ENCODE data around the gene NT5C1A. TPM values are rescaled to one million over a fixed set of nuclear protein-coding genes. Genes with fewer than 3 reads are reported as not detected.

Gene NT5C1A
- total RNA-seq, 1 experiment from 2014 or later, result not detected

GRCh38 chr1:39672551-39672947 lies 642 bp upstream of the NT5C1A start:
- no peak overlapping the region for H3K27ac ChIP-seq (ENCODE audit: low read depth, low read length, poor library complexity, severe bottlenecking)
- no TSS peak for BruUV-seq (replicated peaks)
- POLR2A ChIA-PET (ENCODE audit: low non-redundant PET), result no interaction called here
- no peak overlapping the region for H3K4me3 ChIP-seq (ENCODE audit: low read depth, low read length, poor library complexity, severe bottlenecking)
- peaks cover 45% of the 10 kb centered on the region for H3K27me3 ChIP-seq (replicated peaks; ENCODE audit: insufficient read depth, low read depth, low read length, poor library complexity)
- H3K36me3 ChIP-seq (ENCODE audit: insufficient read depth, low read length, poor library complexity, severe bottlenecking), result no peaks in the 10 kb centered on the region
- CTCF ChIA-PET, result no interaction called here
- no peaks in the 10 kb centered on the region for H3K9me3 ChIP-seq (ENCODE audit: low read depth, low read length, poor library complexity, severe bottlenecking)
- H3K4me1 ChIP-seq (ENCODE audit: insufficient read depth, low read length, poor library complexity, severe bottlenecking), result no peaks in the 10 kb centered on the region
- intact Hi-C loops (cut with micrococcal nuclease; ENCODE audit: unreplicated experiment), result no loop called here
- TF ChIP-seq CTCF (conservative IDR thresholded peaks at IDR 0.05; ENCODE audit: low read depth, low read length) (peak; percentile 27; the same call in 1 of the 2 replicates), EZH2 (IDR thresholded peaks at IDR 0.05; ENCODE audit: borderline replicate concordance, low read depth, low read length, poor library complexity, severe bottlenecking) (no peak)
- DNase-seq (ENCODE audit: low spot score), result no peak

GRCh38 chr1:39671433-39671792 lies 494 bp downstream of the NT5C1A start:
- intact Hi-C loops (cut with micrococcal nuclease; ENCODE audit: unreplicated experiment), result no loop called here
- CTCF ChIA-PET, result interaction anchor here (1.5 to 1.9 kb wide), 2 partner anchors 14 to 49 kb away, joined by 4 to 9 read pairs; no protein-coding TSS in a partner anchor
- no peaks in the 10 kb centered on the region for H3K4me1 ChIP-seq (ENCODE audit: insufficient read depth, low read length, poor library complexity, severe bottlenecking)
- H3K4me3 ChIP-seq (ENCODE audit: low read depth, low read length, poor library complexity, severe bottlenecking), result peak overlapping the region; percentile 43
- TF ChIP-seq EZH2 (IDR thresholded peaks at IDR 0.05; ENCODE audit: borderline replicate concordance, low read depth, low read length, poor library complexity, severe bottlenecking), result peak; percentile 47
- no peak for TF ChIP-seq CTCF (conservative IDR thresholded peaks at IDR 0.05; ENCODE audit: low read depth, low read length)
- H3K9me3 ChIP-seq (ENCODE audit: low read depth, low read length, poor library complexity, severe bottlenecking), result no peaks in the 10 kb centered on the region
- no peak for DNase-seq (ENCODE audit: low spot score)
- no TSS peak for BruUV-seq (replicated peaks)
- H3K36me3 ChIP-seq (ENCODE audit: insufficient read depth, low read length, poor library complexity, severe bottlenecking), result no peaks in the 10 kb centered on the region
- H3K27ac ChIP-seq (ENCODE audit: low read depth, low read length, poor library complexity, severe bottlenecking), result no peak overlapping the region
- POLR2A ChIA-PET (ENCODE audit: low non-redundant PET), result no interaction called here
- peaks cover 45% of the 10 kb centered on the region for H3K27me3 ChIP-seq (replicated peaks; ENCODE audit: insufficient read depth, low read depth, low read length, poor library complexity)

GRCh38 chr1:39670689-39671088 lies 1.2 kb downstream of the NT5C1A start:
- intact Hi-C loops (cut with micrococcal nuclease; ENCODE audit: unreplicated experiment), result no loop called here
- no peaks in the 10 kb centered on the region for H3K36me3 ChIP-seq (ENCODE audit: insufficient read depth, low read length, poor library complexity, severe bottlenecking)
- no peaks in the 10 kb centered on the region for H3K4me1 ChIP-seq (ENCODE audit: insufficient read depth, low read length, poor library complexity, severe bottlenecking)
- no peak overlapping the region for H3K27ac ChIP-seq (ENCODE audit: low read depth, low read length, poor library complexity, severe bottlenecking)
- ChIA-PET POLR2A (ENCODE audit: low non-redundant PET) (no interaction called here), CTCF (interaction anchor here (1.5 to 1.9 kb wide), 2 partner anchors 13 to 50 kb away, joined by 4 to 9 read pairs; no protein-coding TSS in a partner anchor)
- no peak overlapping the region for H3K4me3 ChIP-seq (ENCODE audit: low read depth, low read length, poor library complexity, severe bottlenecking)
- TF ChIP-seq EZH2 (IDR thresholded peaks at IDR 0.05; ENCODE audit: borderline replicate concordance, low read depth, low read length, poor library complexity, severe bottlenecking) (no peak), CTCF (conservative IDR thresholded peaks at IDR 0.05; ENCODE audit: low read depth, low read length) (no peak)
- H3K27me3 ChIP-seq (replicated peaks; ENCODE audit: insufficient read depth, low read depth, low read length, poor library complexity), result peaks cover 45% of the 10 kb centered on the region
- DNase-seq (ENCODE audit: low spot score), result no peak
- BruUV-seq (replicated peaks), result no TSS peak
- H3K9me3 ChIP-seq (ENCODE audit: low read depth, low read length, poor library complexity, severe bottlenecking), result no peaks in the 10 kb centered on the region

Data from A673 (cell line).